ENCODE measurements around the gene ANKRD33B. TPM values are rescaled to one million over a fixed set of nuclear protein-coding genes. Genes with fewer than 3 reads are reported as not detected.
A peak's percentile ranks its signal among the peaks of the same experiment; 100 is the strongest.

Gene ANKRD33B
- total RNA-seq, 1 donor from 2014 or later: 170 TPM

DNA sequence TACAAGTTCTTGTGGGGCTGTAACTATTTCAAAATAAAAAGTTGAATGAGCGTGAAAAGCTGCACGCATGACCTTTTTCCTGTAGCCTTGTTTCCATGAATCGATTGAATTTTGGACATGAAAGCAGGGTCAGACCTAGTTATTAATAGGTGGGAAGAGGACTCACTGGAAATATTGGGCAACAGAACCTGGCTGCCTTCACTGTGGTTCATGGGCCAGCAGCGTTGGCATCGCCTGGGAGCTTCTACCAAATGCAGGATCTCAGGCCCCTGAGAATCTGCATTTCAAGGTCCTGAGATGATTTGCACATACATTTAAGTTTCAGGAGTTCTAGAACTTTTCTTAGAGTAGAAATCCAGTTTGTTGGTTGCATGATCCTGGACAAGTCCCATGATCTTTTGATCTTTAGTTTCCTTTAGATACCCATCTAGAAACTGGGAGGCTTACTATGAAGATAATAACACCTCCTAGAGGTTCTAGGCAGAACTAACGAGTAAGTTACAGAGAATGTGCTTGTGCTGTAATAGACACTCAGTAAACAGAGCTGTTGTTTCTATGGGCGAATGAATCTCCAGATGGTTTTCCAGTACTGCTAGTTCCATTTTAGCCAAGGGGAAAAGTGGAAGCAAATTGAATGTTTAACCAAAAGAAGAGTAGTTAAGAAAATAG lies 12.4 kb downstream of the ANKRD33B start:
- DNase-seq (no peak), ATAC-seq (ENCODE audit: low read depth) (no peak)
- H3K4me1 Mint-ChIP-seq: peaks cover 76% of the 10 kb centered on the region
- no peaks in the 10 kb centered on the region for H3K27me3 Mint-ChIP-seq
- TF ChIP-seq, protein P1, sequence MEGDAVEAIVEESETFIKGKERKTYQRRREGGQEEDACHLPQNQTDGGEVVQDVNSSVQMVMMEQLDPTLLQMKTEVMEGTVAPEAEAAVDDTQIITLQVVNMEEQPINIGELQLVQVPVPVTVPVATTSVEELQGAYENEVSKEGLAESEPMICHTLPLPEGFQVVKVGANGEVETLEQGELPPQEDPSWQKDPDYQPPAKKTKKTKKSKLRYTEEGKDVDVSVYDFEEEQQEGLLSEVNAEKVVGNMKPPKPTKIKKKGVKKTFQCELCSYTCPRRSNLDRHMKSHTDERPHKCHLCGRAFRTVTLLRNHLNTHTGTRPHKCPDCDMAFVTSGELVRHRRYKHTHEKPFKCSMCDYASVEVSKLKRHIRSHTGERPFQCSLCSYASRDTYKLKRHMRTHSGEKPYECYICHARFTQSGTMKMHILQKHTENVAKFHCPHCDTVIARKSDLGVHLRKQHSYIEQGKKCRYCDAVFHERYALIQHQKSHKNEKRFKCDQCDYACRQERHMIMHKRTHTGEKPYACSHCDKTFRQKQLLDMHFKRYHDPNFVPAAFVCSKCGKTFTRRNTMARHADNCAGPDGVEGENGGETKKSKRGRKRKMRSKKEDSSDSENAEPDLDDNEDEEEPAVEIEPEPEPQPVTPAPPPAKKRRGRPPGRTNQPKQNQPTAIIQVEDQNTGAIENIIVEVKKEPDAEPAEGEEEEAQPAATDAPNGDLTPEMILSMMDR (IDR thresholded peaks at IDR 0.05): no peak
- peaks cover 2% of the 10 kb centered on the region for H3K9me3 Mint-ChIP-seq
- peaks cover 29% of the 10 kb centered on the region for H3K36me3 Mint-ChIP-seq (ENCODE audit: low read depth)
- peak overlapping the region; percentile 38 for H3K4me3 Mint-ChIP-seq
- intact Hi-C loops (cut with micrococcal nuclease): loop anchor here (5.0 kb wide), 1 partner anchor 186 kb away; the partner anchor contains the start of gene DAP
- peak overlapping the region; percentile 46 for H3K27ac Mint-ChIP-seq
- POLR2A ChIA-PET: interaction anchor here (4.7 to 5.2 kb wide), 2 partner anchors 10 to 14 kb away, joined by 51 to 53 read pairs; partner anchors contain the start of gene ANKRD33B
- CTCF ChIA-PET: interaction anchor here (1.0 to 2.8 kb wide), 5 partner anchors 9 to 123 kb away, joined by 3 to 12 read pairs (median 4); no protein-coding TSS in a partner anchor

DNA sequence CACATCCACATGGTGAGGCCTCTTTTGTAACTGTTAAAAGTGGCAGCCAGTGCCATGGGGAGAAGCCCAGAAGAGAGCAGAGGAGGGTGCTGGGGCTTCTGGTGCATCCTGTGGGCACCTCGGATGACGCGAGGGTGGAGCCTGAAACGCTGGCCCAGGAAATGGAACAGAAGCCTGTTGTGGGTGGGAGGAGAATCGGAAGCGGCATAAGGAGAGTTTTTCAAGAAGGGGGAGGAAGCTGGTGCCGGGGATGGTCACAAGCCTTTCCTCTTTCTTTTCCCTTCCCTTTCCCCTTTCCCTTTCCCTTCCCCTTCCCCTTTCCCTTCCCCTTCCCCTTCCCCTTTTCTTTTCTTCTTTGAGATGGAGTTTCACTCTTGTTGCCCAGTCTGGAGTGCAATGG lies 12.9 kb downstream of the ANKRD33B start:
- DNase-seq: no peak
- H3K9me3 Mint-ChIP-seq: peaks cover 2% of the 10 kb centered on the region
- H3K27ac Mint-ChIP-seq: peak overlapping the region; percentile 46
- no peak for ATAC-seq (ENCODE audit: low read depth)
- CTCF ChIA-PET: interaction anchor here (0.8 to 2.8 kb wide), 4 partner anchors 20 to 124 kb away, joined by 3 to 12 read pairs (median 7); no protein-coding TSS in a partner anchor
- peaks cover 81% of the 10 kb centered on the region for H3K4me1 Mint-ChIP-seq
- intact Hi-C loops (cut with micrococcal nuclease): loop anchor here (5.0 kb wide), 1 partner anchor 186 kb away; the partner anchor contains the start of gene DAP
- peak overlapping the region; percentile 38 for H3K4me3 Mint-ChIP-seq
- TF ChIP-seq, protein P1 (IDR thresholded peaks at IDR 0.05): no peak
- H3K27me3 Mint-ChIP-seq: no peaks in the 10 kb centered on the region
- POLR2A ChIA-PET: interaction anchor here (0.6 to 5.2 kb wide), 5 partner anchors 8 to 68 kb away, joined by 4 to 53 read pairs (median 11); partner anchors contain the start of gene ANKRD33B
- peaks cover 31% of the 10 kb centered on the region for H3K36me3 Mint-ChIP-seq (ENCODE audit: low read depth)

DNA sequence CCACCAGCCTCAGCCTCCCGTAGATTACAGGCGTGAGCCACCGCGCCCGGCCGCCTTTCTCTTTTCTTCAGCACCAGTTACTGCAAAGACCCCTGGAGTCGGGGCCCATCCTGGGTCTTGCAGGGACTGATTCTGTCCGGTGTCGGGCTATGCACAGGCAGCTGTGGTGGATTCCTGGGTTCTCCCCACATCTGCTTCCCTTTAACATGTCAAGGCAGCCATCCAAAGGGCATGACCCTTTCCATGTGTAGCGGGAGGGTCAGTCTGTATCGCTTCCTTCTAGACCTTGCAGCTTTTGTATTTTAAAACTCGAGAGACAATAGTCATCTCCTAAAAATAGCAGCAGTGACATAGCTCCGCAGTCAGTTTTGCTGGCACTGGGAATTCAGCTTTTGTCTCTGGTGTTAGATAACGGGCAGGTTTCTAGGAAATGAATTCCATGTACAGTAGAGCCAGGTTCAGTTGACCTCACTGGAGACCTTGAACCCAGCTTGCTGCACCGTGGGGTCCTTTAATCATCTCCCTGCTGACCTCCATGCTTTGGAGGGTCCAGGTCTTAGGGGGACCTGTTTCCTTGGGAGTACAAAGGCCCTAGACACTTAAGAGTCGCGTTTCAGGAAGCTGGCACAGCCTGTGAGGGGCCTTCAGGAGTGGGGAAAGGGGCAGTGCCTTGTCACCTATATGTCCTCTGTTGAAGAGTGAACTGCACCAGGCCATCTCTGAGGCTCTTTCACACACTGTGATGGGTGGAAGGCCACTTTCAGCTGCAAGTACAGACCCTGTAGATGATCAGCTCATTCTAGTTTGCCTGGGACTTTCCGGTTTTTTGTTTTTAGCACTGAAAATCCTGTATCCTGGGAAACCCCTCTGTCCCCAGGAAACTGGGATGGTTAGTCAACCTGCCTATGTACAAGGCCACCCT lies 13.8 kb downstream of the ANKRD33B start:
- ChIA-PET CTCF (interaction anchor here (0.8 to 2.8 kb wide), 6 partner anchors 20 to 125 kb away, joined by 3 to 12 read pairs (median 4); no protein-coding TSS in a partner anchor), POLR2A (interaction anchor here (0.6 to 5.2 kb wide), 15 partner anchors 7 to 368 kb away, joined by 3 to 53 read pairs (median 4); partner anchors contain the start of gene ANKRD33B)
- Mint-ChIP-seq H3K4me1 (peaks cover 85% of the 10 kb centered on the region), H3K27ac (peak overlapping the region; percentile 81), H3K27me3 (no peaks in the 10 kb centered on the region), H3K36me3 (ENCODE audit: low read depth) (peaks cover 39% of the 10 kb centered on the region), H3K4me3 (peak overlapping the region; percentile 83), H3K9me3 (peaks cover 2% of the 10 kb centered on the region)
- no peak for DNase-seq
- no peak for ATAC-seq (ENCODE audit: low read depth)
- intact Hi-C loops (cut with micrococcal nuclease): loop anchor here (2.0 to 5.0 kb wide), 2 partner anchors 125 to 185 kb away; partner anchors contain the start of gene DAP
- TF ChIP-seq, protein P1 (IDR thresholded peaks at IDR 0.05): no peak

DNA sequence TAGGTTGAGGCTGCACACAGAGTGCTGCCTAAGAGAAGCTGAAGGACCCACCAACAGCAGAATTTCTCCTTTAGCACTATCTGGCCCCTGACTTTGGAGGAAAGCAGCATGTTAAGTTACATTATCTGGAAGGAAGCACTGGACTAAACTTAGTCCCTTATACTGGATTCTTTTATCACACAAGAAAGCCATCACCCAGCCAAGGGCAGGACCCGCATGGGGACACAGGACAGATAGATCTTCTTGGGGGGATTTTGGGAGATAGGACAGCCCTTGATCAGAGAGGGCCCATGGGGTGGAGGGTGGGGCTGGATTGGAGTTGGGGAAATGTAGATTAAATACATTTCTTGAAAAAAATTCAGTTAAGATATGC lies 14.4 kb downstream of the ANKRD33B start:
- H3K4me3 Mint-ChIP-seq: peak overlapping the region; percentile 83
- peak overlapping the region; percentile 81 for H3K27ac Mint-ChIP-seq
- TF ChIP-seq, protein P1 (IDR thresholded peaks at IDR 0.05): no peak
- POLR2A ChIA-PET: interaction anchor here (0.6 to 5.2 kb wide), 12 partner anchors 11 to 225 kb away, joined by 3 to 53 read pairs (median 4); partner anchors contain the start of genes ANKRD33B and MARCHF6
- peaks cover 2% of the 10 kb centered on the region for H3K9me3 Mint-ChIP-seq
- CTCF ChIA-PET: interaction anchor here (0.8 to 2.8 kb wide), 4 partner anchors 29 to 125 kb away, joined by 3 to 12 read pairs (median 6); no protein-coding TSS in a partner anchor
- intact Hi-C loops (cut with micrococcal nuclease): loop anchor here (2.0 to 5.0 kb wide), 2 partner anchors 125 to 184 kb away; partner anchors contain the start of gene DAP
- no peak for ATAC-seq (ENCODE audit: low read depth)
- peaks cover 86% of the 10 kb centered on the region for H3K4me1 Mint-ChIP-seq
- no peaks in the 10 kb centered on the region for H3K27me3 Mint-ChIP-seq
- H3K36me3 Mint-ChIP-seq (ENCODE audit: low read depth): peaks cover 37% of the 10 kb centered on the region
- DNase-seq: no peak

Measured in activated B cell treated with CpG ODN at 0.5 μM for 24 hours (primary cell).